Activated B cell treated with CpG ODN at 0.5 μM for 24 hours (primary cell): ENCODE results near the gene KCND2. TPM values are rescaled to one million over a fixed set of nuclear protein-coding genes. Genes with fewer than 3 reads are reported as not detected.

ENCODE experiments used
- ATAC-seq: fragments of 200-7000 bp; cut with Tn5 transposase; one replicate; pipeline ENCODE4 v1.10.0; 2021; ENCODE audit warnings: low read depth, mild to moderate bottlenecking, moderate library complexity
- CTCF ChIA-PET: fragments of 350-600 bp; sonication (Branson Sonifier 250); formaldehyde crosslinking; loops from one replicate; lab custom pipeline; 2021; ENCODE audit warnings: antibody characterized with exemption; lab: Charles Lee
- POLR2A ChIA-PET: fragments of 350-600 bp; sonication (Branson Sonifier 250); formaldehyde crosslinking; loops from one replicate; lab custom pipeline; 2021; ENCODE audit warnings: antibody characterized with exemption; lab: Charles Lee
- DNase-seq: peaks from one replicate; pipeline ENCODE4 v3.0.0; 2022
- H3K27ac Mint-ChIP-seq: one replicate; pipeline ENCODE4 v1.8.0; 2020; ENCODE audit warnings: mixed read lengths
- H3K27me3 Mint-ChIP-seq: one replicate; pipeline ENCODE4 v1.8.0; 2021; ENCODE audit warnings: mixed read lengths
- H3K36me3 Mint-ChIP-seq: one replicate; pipeline ENCODE4 v1.8.0; 2021; ENCODE audit warnings: low read depth, mixed read lengths
- H3K4me1 Mint-ChIP-seq: one replicate; pipeline ENCODE4 v1.8.0; 2021; ENCODE audit warnings: mixed read lengths
- H3K4me3 Mint-ChIP-seq: one replicate; pipeline ENCODE4 v1.8.0; 2020; ENCODE audit warnings: mild to moderate bottlenecking, mixed read lengths
- H3K9me3 Mint-ChIP-seq: one replicate; pipeline ENCODE4 v1.8.0; 2020; ENCODE audit warnings: mixed read lengths
- intact Hi-C: fragments of 100-400 bp; cut with micrococcal nuclease; formaldehyde crosslinking; loops from one replicate; pipeline ENCODE4 v1.15.1; 2024
- total RNA-seq: library from RNA; stranded (reverse); gene quantifications from 2 replicates; pipeline ENCODE4 v1.2.3, GENCODE V29; 2022
- TF ChIP-seq, protein P1 (sequence below): fragments of 200-600 bp; IDR thresholded peaks from one replicate; pipeline ENCODE4 v1.8.0; 2022; ENCODE audit warnings: antibody characterized with exemption, mild to moderate bottlenecking

The KCND2 gene
- total RNA-seq, 1 donor from 2014 or later = not detected

DNA sequence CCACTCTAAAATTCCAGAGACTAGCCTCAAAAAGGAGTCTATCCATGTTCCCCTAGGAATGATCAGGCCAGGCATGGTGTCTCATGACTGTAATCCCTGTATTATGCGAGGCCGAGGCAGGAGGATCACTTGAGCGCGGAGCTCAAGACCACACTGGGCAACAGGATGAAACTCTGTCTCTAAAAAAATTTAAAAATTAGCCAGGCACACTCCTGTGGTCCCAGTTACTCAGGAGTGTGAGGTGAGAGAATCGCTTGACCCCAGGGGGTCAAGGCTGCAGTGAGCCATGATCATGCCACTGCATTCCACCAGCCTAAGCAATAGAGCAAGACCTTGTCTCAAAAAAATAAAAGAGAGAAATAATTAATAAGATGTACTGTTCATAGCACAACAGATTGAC is 256.8 kb downstream of the KCND2 start:
- H3K27me3 Mint-ChIP-seq = no peaks in the 10 kb centered on the region
- DNase-seq (no peak), ATAC-seq (no peak)
- no peak overlapping the region for H3K4me3 Mint-ChIP-seq
- CTCF ChIA-PET = no interaction called here
- TF ChIP-seq, protein P1, sequence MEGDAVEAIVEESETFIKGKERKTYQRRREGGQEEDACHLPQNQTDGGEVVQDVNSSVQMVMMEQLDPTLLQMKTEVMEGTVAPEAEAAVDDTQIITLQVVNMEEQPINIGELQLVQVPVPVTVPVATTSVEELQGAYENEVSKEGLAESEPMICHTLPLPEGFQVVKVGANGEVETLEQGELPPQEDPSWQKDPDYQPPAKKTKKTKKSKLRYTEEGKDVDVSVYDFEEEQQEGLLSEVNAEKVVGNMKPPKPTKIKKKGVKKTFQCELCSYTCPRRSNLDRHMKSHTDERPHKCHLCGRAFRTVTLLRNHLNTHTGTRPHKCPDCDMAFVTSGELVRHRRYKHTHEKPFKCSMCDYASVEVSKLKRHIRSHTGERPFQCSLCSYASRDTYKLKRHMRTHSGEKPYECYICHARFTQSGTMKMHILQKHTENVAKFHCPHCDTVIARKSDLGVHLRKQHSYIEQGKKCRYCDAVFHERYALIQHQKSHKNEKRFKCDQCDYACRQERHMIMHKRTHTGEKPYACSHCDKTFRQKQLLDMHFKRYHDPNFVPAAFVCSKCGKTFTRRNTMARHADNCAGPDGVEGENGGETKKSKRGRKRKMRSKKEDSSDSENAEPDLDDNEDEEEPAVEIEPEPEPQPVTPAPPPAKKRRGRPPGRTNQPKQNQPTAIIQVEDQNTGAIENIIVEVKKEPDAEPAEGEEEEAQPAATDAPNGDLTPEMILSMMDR = no peak
- no peaks in the 10 kb centered on the region for H3K36me3 Mint-ChIP-seq
- H3K4me1 Mint-ChIP-seq = no peaks in the 10 kb centered on the region
- POLR2A ChIA-PET = no interaction called here
- intact Hi-C loops = no loop called here
- H3K27ac Mint-ChIP-seq = no peak overlapping the region
- no peaks in the 10 kb centered on the region for H3K9me3 Mint-ChIP-seq

DNA sequence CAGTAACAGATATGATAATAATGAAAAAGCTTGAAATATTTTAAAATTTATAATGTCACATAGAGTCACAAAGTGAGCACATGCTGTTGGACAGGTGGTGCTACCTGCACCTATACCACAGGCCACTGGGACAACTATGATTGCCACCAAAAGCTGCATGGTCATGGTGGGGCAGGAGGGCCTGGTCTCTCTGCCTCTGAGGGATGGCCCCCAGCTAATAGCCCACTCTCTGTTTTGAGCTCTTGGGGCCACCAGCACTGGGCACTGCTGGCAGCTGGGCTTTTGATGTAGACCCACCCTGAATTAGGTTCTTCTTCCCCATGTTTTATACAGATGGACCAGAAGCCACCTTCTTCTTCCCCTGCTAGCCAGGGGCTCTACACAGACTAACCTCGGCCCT is 265.4 kb downstream of the KCND2 start:
- intact Hi-C loops = no loop called here
- TF ChIP-seq, protein P1 = no peak
- ATAC-seq (no peak), DNase-seq (no peak)
- Mint-ChIP-seq H3K4me3 (no peak overlapping the region), H3K27me3 (no peaks in the 10 kb centered on the region), H3K36me3 (no peaks in the 10 kb centered on the region), H3K27ac (no peak overlapping the region), H3K9me3 (peaks cover 2% of the 10 kb centered on the region), H3K4me1 (no peaks in the 10 kb centered on the region)
- ChIA-PET POLR2A (no interaction called here), CTCF (no interaction called here)

DNA sequence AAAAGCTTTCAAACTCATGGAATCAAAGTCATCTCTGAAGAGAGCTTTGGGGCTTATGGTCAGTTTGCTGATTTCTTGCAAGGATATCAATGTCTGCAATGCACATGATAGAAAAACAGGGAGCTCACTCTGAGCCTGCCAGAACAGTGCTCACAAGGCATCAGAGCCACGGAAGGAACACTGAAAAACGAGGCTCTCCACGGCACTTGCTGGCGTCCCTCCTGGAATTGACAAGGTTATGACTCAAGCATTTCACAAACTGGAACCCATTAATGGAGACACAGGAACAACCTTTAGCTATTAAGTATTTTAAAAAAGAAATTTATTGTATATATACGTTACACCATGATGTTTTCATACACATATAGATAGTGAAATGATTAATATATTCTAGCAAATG is 266.3 kb downstream of the KCND2 start:
- Mint-ChIP-seq H3K36me3 (no peaks in the 10 kb centered on the region), H3K27ac (no peak overlapping the region), H3K4me1 (no peaks in the 10 kb centered on the region), H3K4me3 (no peak overlapping the region), H3K9me3 (peaks cover 2% of the 10 kb centered on the region), H3K27me3 (no peaks in the 10 kb centered on the region)
- DNase-seq (no peak), ATAC-seq (no peak)
- CTCF ChIA-PET = no interaction called here
- POLR2A ChIA-PET = no interaction called here
- TF ChIP-seq, protein P1 = no peak
- intact Hi-C loops = no loop called here

DNA sequence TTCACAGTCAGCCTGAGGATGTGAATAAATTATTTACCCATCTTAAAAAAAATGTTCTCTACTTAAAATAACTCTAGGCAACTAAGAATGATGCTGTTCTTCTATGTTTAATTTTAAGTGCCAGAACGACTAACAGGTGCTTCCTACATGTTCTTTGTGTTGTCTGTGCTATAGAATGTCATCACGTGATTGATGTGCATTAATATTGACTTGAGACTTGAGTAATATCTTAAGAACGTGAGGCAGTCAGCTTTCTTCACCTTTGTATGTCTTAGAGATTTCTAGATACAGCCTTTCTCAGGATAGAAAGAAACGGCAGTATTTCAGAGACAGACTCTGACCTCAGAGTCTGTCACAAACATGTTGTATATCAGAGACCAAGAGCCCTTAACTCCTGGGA is 274.6 kb downstream of the KCND2 start:
- no peak for ATAC-seq
- H3K4me3 Mint-ChIP-seq = no peak overlapping the region
- no peaks in the 10 kb centered on the region for H3K4me1 Mint-ChIP-seq
- no peak overlapping the region for H3K27ac Mint-ChIP-seq
- CTCF ChIA-PET = no interaction called here
- no peaks in the 10 kb centered on the region for H3K27me3 Mint-ChIP-seq
- H3K36me3 Mint-ChIP-seq = no peaks in the 10 kb centered on the region
- TF ChIP-seq, protein P1 = no peak
- H3K9me3 Mint-ChIP-seq = no peaks in the 10 kb centered on the region
- intact Hi-C loops = no loop called here
- POLR2A ChIA-PET = no interaction called here
- DNase-seq = no peak

DNA sequence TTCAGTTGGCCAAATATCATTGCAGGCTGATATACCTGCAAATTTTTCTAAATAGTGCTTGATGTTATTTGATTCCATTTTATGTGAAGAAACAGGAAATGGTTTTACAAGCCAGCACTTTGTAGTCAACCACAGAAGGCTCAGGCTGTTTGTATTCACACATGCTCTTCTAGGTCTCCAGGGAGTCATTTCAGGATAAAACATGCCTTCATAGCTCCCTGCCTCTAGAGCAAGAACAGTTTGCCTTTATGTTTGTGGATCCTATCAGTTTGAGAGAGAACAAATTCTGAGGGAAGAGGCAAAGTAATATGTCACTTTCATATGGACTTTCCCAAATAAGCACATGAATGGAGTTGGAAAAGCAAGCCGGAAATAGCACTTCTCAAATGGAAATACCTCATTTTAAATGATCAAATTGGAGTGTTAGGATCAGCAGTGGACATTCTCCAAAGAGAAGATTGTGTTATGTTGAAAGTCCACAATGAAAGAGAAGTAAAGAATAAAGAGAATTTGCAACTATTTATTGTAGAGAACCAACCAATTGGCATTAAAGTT is 277.6 kb downstream of the KCND2 start:
- Mint-ChIP-seq H3K4me1 (no peaks in the 10 kb centered on the region), H3K4me3 (no peak overlapping the region), H3K27ac (no peak overlapping the region), H3K27me3 (no peaks in the 10 kb centered on the region), H3K9me3 (no peaks in the 10 kb centered on the region), H3K36me3 (no peaks in the 10 kb centered on the region)
- CTCF ChIA-PET = no interaction called here
- intact Hi-C loops = no loop called here
- DNase-seq = no peak
- no peak for ATAC-seq
- TF ChIP-seq, protein P1 = no peak
- POLR2A ChIA-PET = no interaction called here
